SK-N-SH (cell line): ENCODE results near the gene TMEM176B. TPM values are rescaled to one million over a fixed set of nuclear protein-coding genes. Genes with fewer than 3 reads are reported as not detected.

ENCODE experiments used
- CTCF ChIA-PET: fragments of 300-600, 350-600 bp; formaldehyde crosslinking; extraction: SDS; loops from one replicate; lab custom pipeline; 2021; lab: Yijun Ruan, JAX
- POLR2A ChIA-PET: fragments of 350-600 bp; sonication (Branson Sonifier 250); formaldehyde crosslinking; extraction: SDS; loops from one replicate; lab custom pipeline; 2020; ENCODE audit warnings: antibody characterized with exemption, inconsistent platforms; lab: Yijun Ruan, JAX
- DNase-seq: peaks from one replicate; pipeline ENCODE4 v3.0.0; 2012
- H2AFZ ChIP-seq: fragments of 200-600 bp; sonication (generic); 2 replicates; pipeline ENCODE4 v1.8.1; 2016; ENCODE audit warnings: antibody characterized with exemption, mild to moderate bottlenecking, low read depth
- H3F3A ChIP-seq: fragments of 200-600 bp; sonication (generic); replicated peaks from 2 replicates; pipeline ENCODE3; 2016; ENCODE audit warnings: antibody characterized with exemption, mild to moderate bottlenecking; ENCODE audit not compliant: insufficient read depth
- H3K27ac ChIP-seq, 2 experiments: fragments of 200-500 bp in 1 of 2; fragments of 200-600 bp in 1 of 2; sonication (Bioruptor generic) in 1 of 2; sonication (generic), shearing (Covaris generic) in 1 of 2; 2 replicates each; pipeline versions ENCODE4 v1.5.1 to v1.6.1; 2014 to 2016; ENCODE audit warnings: low read depth in 2 of 2, inconsistent platforms in 1 of 2, low read length in 1 of 2, mild to moderate bottlenecking in 1 of 2, mixed read lengths in 1 of 2
- H3K27me3 ChIP-seq: fragments of 200-600 bp; sonication (generic), shearing (Covaris generic); 2 replicates; pipeline ENCODE4 v1.6.1; 2016; ENCODE audit warnings: mixed run types; ENCODE audit not compliant: insufficient read depth
- H3K36me3 ChIP-seq, 2 experiments: fragments of 200-500 bp in 1 of 2; fragments of 200-600 bp in 1 of 2; sonication (Bioruptor generic) in 1 of 2; sonication (generic) in 1 of 2; replicated peaks in 1 of 2; 2 replicates each; pipeline versions ENCODE3 to v1.5.1; 2014 to 2016; ENCODE audit warnings: low read length in 1 of 2, mild to moderate bottlenecking in 1 of 2; ENCODE audit not compliant: insufficient read depth in 2 of 2, control insufficient read depth in 1 of 2
- H3K4me1 ChIP-seq, 2 experiments: fragments of 200-500 bp in 1 of 2; fragments of 200-600 bp in 1 of 2; sonication (Bioruptor generic) in 1 of 2; sonication (generic), shearing (Covaris generic) in 1 of 2; 2 replicates each; pipeline versions ENCODE4 v1.5.1 to v1.6.1; 2014 to 2016; ENCODE audit warnings: low read depth in 1 of 2, low read length in 1 of 2, mixed run types in 1 of 2; ENCODE audit not compliant: insufficient read depth in 2 of 2, control insufficient read depth in 1 of 2
- H3K4me2 ChIP-seq: fragments of 200-600 bp; sonication (generic), shearing (Covaris generic); 2 replicates; pipeline ENCODE4 v1.6.1; 2017; ENCODE audit warnings: mixed run types
- H3K4me3 ChIP-seq, 2 experiments: fragments of 200-500 bp in 1 of 2; fragments of 200-600 bp in 1 of 2; sonication (Bioruptor generic) in 1 of 2; sonication (generic), shearing (Covaris generic) in 1 of 2; 2 replicates each; pipeline versions ENCODE4 v1.5.1 to v1.8.1; 2014 to 2016; ENCODE audit warnings: low read depth in 2 of 2, inconsistent platforms in 1 of 2, low read length in 1 of 2, mild to moderate bottlenecking in 1 of 2, mixed read lengths in 1 of 2, moderate library complexity in 1 of 2
- H3K79me2 ChIP-seq: fragments of 200-600 bp; sonication (generic); 2 replicates; pipeline ENCODE4 v1.8.1; 2017; ENCODE audit warnings: mild to moderate bottlenecking; ENCODE audit not compliant: insufficient read depth
- H3K9ac ChIP-seq: fragments of 200-600 bp; sonication (generic); 2 replicates; pipeline ENCODE4 v1.6.1; 2017; ENCODE audit warnings: mixed run types
- H3K9me2 ChIP-seq: fragments of 200-600 bp; sonication (generic); 2 replicates; pipeline ENCODE4 v1.6.1; 2017; ENCODE audit warnings: mixed run types
- H3K9me3 ChIP-seq: fragments of 200-600 bp; sonication (generic); 2 replicates; pipeline ENCODE4 v1.6.1; 2017; ENCODE audit warnings: mixed run types, mild to moderate bottlenecking, moderate library complexity
- H4K20me1 ChIP-seq: fragments of 200-600 bp; sonication (generic); 2 replicates; pipeline ENCODE4 v1.6.1; 2017; ENCODE audit warnings: mild to moderate bottlenecking, mixed run types; ENCODE audit not compliant: insufficient read depth
- ELF1 ChIP-seq: IDR thresholded peaks from 2 replicates; pipeline ENCODE4 v1.4.0; 2012
- EZH2phosphoT487 ChIP-seq: fragments of 200-600 bp; sonication (generic); IDR thresholded peaks from 2 replicates; pipeline ENCODE4 v1.6.1; 2017; ENCODE audit warnings: low read depth, mixed run types, mild to moderate bottlenecking, antibody characterized with exemption, moderate library complexity, borderline replicate concordance
- GATA2 ChIP-seq: sonication (generic); formaldehyde crosslinking; IDR thresholded peaks from 2 replicates; pipeline ENCODE4 v1.5.0; 2020; ENCODE audit warnings: mild to moderate bottlenecking, missing genetic modification reagents
- MEF2A ChIP-seq: IDR thresholded peaks from 2 replicates; pipeline ENCODE4 v1.4.0; 2012; ENCODE audit warnings: low read depth, borderline replicate concordance
- MXI1 ChIP-seq: IDR thresholded peaks from 2 replicates; pipeline ENCODE4 v1.6.1; 2012; ENCODE audit warnings: mild to moderate bottlenecking, low read depth, low read length, improper control_type of control experiment
- NRF1 ChIP-seq: IDR thresholded peaks from 2 replicates; pipeline ENCODE4 v1.6.1; 2012; ENCODE audit warnings: low read depth, mild to moderate bottlenecking, low read length
- POLR2AphosphoS5 ChIP-seq: IDR thresholded peaks from 2 replicates; pipeline ENCODE4 v1.6.1; 2012; ENCODE audit warnings: low read depth, low read length
- RXRA ChIP-seq: IDR thresholded peaks from 2 replicates; pipeline ENCODE4 v1.4.0; 2012; ENCODE audit warnings: low read depth, mild to moderate bottlenecking, borderline replicate concordance
- SMC3 ChIP-seq: IDR thresholded peaks from 2 replicates; pipeline ENCODE4 v1.6.1; 2012; ENCODE audit warnings: low read depth, low read length, improper control_type of control experiment
- TEAD4 ChIP-seq: IDR thresholded peaks from 2 replicates; pipeline ENCODE4 v1.4.0; 2012; ENCODE audit warnings: mild to moderate bottlenecking, borderline replicate concordance; ENCODE audit not compliant: insufficient read depth
- YY1 ChIP-seq: IDR thresholded peaks from 2 replicates; pipeline ENCODE4 v1.4.0; 2012; ENCODE audit warnings: low read depth, mild to moderate bottlenecking
- WGBS: methylation state at CpG from one replicate; pipeline ENCODE4 v1.1.6; 2017; ENCODE audit warnings: low lambda C conversion rate; 5-methylcytosine and 5-hydroxymethylcytosine counted together
- polyA plus RNA-seq, 3 experiments: library from polyadenylated mRNA; depleted of rRNA; stranded (reverse); fragments of >200 nt; gene quantifications; 2 replicates each; pipeline ENCODE4 v1.2.3, GENCODE V29; 2012
- TF ChIP-seq, protein P1 (sequence below): IDR thresholded peaks from 2 replicates; pipeline ENCODE4 v1.4.0; 2012; ENCODE audit warnings: low read depth
- TF ChIP-seq, protein P2 (sequence below): IDR thresholded peaks from 2 replicates; pipeline ENCODE4; 2012
- TF ChIP-seq, protein P3 (sequence below): fragments of 150-350 bp; IDR thresholded peaks from 2 replicates; pipeline ENCODE4 v1.6.1; 2017; ENCODE audit warnings: antibody characterized with exemption, low read length, low read depth, borderline replicate concordance
- TF ChIP-seq, protein P4 (sequence below): IDR thresholded peaks from 2 replicates; pipeline ENCODE4 v1.4.0; 2012; ENCODE audit warnings: low read depth, borderline replicate concordance

Gene TMEM176B
- polyA plus RNA-seq, 1 of the 3 experiments (the other 2 are of a cell fraction), result not detected

DNA sequence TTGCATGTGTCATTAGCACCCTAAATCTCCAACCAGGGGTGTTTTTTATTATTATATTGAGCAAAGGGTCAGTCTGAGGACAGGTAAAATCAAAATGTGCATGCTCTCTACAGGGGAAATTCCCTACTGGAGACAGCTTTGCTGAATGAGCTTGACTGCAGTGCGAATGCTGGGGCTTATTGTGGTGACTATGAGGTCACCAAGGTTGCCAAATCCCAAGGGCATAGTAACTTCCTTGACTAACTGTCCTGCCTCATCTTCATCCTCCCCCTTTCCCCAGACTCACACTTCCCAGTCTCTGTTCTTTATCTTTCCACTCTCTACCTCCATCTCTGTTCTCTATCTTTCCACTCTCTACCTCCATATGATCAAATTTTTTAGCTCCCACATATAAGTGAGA, 29.3 kb upstream of the TMEM176B start:
- H3K9me3 ChIP-seq, result no peaks in the 10 kb centered on the region
- POLR2A ChIA-PET, result no interaction called here
- no peak overlapping the region for H3K4me3 ChIP-seq
- TF ChIP-seq RXRA, result no peak
- TF ChIP-seq NRF1, result no peak
- TF ChIP-seq ELF1, result no peak
- no peak for TF ChIP-seq GATA2 (CRISPR knock-in tag)
- TF ChIP-seq, protein P1, sequence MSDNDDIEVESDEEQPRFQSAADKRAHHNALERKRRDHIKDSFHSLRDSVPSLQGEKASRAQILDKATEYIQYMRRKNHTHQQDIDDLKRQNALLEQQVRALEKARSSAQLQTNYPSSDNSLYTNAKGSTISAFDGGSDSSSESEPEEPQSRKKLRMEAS, result no peak
- TF ChIP-seq, protein P2, sequence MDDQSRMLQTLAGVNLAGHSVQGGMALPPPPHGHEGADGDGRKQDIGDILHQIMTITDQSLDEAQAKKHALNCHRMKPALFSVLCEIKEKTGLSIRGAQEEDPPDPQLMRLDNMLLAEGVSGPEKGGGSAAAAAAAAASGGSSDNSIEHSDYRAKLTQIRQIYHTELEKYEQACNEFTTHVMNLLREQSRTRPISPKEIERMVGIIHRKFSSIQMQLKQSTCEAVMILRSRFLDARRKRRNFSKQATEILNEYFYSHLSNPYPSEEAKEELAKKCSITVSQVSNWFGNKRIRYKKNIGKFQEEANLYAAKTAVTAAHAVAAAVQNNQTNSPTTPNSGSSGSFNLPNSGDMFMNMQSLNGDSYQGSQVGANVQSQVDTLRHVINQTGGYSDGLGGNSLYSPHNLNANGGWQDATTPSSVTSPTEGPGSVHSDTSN, result no peak
- TF ChIP-seq POLR2AphosphoS5, result no peak
- TF ChIP-seq MXI1, result no peak
- TF ChIP-seq TEAD4, result no peak
- no peak for TF ChIP-seq MEF2A
- TF ChIP-seq, protein P3, sequence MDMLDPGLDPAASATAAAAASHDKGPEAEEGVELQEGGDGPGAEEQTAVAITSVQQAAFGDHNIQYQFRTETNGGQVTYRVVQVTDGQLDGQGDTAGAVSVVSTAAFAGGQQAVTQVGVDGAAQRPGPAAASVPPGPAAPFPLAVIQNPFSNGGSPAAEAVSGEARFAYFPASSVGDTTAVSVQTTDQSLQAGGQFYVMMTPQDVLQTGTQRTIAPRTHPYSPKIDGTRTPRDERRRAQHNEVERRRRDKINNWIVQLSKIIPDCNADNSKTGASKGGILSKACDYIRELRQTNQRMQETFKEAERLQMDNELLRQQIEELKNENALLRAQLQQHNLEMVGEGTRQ, result no peak
- no peak for TF ChIP-seq YY1
- TF ChIP-seq SMC3, result no peak
- TF ChIP-seq EZH2phosphoT487, result no peak
- TF ChIP-seq, protein P4, sequence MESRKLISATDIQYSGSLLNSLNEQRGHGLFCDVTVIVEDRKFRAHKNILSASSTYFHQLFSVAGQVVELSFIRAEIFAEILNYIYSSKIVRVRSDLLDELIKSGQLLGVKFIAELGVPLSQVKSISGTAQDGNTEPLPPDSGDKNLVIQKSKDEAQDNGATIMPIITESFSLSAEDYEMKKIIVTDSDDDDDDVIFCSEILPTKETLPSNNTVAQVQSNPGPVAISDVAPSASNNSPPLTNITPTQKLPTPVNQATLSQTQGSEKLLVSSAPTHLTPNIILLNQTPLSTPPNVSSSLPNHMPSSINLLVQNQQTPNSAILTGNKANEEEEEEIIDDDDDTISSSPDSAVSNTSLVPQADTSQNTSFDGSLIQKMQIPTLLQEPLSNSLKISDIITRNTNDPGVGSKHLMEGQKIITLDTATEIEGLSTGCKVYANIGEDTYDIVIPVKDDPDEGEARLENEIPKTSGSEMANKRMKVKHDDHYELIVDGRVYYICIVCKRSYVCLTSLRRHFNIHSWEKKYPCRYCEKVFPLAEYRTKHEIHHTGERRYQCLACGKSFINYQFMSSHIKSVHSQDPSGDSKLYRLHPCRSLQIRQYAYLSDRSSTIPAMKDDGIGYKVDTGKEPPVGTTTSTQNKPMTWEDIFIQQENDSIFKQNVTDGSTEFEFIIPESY, result no peak
- H4K20me1 ChIP-seq, result no peaks in the 10 kb centered on the region
- CTCF ChIA-PET, result interaction anchor here (1.3 kb wide), 1 partner anchor 69 kb away, joined by 5 read pairs; no protein-coding TSS in a partner anchor
- H3K27ac ChIP-seq, result no peak overlapping the region
- no peaks in the 10 kb centered on the region for H3F3A ChIP-seq
- no peak for DNase-seq
- H2AFZ ChIP-seq, result no peak overlapping the region
- H3K9ac ChIP-seq, result no peak overlapping the region
- no peaks in the 10 kb centered on the region for H3K36me3 ChIP-seq
- no peak overlapping the region for H3K4me2 ChIP-seq
- no peaks in the 10 kb centered on the region; a peak in 1 of 4 replicates for H3K4me1 ChIP-seq
- H3K9me2 ChIP-seq, result no peaks in the 10 kb centered on the region
- 29% methylated on average over 1 of the region's 1 CpG for WGBS
- H3K27me3 ChIP-seq, result no peaks in the 10 kb centered on the region
- no peaks in the 10 kb centered on the region for H3K79me2 ChIP-seq
